KBM-7 (cell line): ENCODE results near the gene STON2.
"Not testable (repeated sequence)": the region's sequence is repeated elsewhere in the genome, so short reads cannot be mapped to it uniquely, and the experiment has no call there.

Source experiments
- DNase-seq: peaks from one replicate; pipeline ENCODE4 v3.0.0-alpha.2; 2015
- in situ Hi-C: fragments of 300-500 bp; cut with MboI; formaldehyde crosslinking; loops from 2 replicates; pipeline ENCODE4 v1.14.3; 2020; ENCODE audit warnings: low sequenced_read_pairs, low pct_unique_long_range_greater_than_20kb, mixed read lengths

STON2 gene

DNA sequence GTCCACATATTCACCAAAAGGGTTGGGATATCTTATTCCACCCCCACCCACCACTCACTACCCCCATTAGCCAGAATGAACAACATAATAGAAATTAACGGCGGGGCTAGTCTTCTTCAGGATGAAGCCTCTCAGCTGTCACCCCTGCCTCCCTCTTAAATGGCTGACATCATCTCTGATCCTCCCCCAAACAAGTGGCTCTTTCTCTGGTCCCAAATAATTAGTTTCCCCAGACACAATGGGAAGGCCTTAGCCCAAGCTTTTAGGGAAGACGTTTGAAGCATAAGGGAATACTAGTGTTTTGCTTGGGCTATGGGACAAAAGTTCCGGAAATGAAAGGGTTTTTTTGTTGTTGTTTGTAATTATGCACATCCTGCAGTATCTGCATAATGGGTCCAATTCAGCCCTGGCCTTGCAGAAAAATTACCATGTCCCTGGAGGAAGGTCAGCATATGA, 13.8 kb downstream of the STON2 start:
- in situ Hi-C loops, result no loop called here
- DNase-seq, result no peak

DNA sequence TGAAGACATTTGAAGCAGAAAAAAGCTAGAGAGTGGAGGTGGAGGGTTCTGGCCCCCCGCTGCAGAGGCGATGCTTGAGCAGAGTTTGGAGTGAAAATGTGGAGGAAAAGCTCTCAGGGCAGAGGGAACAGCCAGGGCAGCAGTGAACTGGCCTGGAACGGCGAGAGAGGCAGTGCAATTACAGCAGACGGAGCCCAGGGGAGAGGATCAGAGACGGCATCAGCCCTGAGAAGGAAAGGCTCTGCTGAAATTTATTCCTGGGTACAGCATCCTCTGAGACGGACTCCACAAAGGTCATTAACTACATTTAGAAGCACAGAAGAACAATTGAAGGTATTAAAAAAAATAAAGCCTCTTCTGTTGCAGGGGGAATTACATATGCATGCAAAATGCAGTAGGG, 14.2 kb downstream of the STON2 start:
- DNase-seq, result no peak
- in situ Hi-C loops, result no loop called here

GRCh38 chr14:81385419-81385818, 14.7 kb downstream of the STON2 start:
- DNase-seq, result no peak

GRCh38 chr14:81384900-81385299, 15.2 kb downstream of the STON2 start:
- in situ Hi-C loops, result no loop called here
- no peak for DNase-seq

More at GRCh38 chr14:81385419-81385818, 14.7 kb downstream of the STON2 start:
- in situ Hi-C loops, result no loop called here

DNA sequence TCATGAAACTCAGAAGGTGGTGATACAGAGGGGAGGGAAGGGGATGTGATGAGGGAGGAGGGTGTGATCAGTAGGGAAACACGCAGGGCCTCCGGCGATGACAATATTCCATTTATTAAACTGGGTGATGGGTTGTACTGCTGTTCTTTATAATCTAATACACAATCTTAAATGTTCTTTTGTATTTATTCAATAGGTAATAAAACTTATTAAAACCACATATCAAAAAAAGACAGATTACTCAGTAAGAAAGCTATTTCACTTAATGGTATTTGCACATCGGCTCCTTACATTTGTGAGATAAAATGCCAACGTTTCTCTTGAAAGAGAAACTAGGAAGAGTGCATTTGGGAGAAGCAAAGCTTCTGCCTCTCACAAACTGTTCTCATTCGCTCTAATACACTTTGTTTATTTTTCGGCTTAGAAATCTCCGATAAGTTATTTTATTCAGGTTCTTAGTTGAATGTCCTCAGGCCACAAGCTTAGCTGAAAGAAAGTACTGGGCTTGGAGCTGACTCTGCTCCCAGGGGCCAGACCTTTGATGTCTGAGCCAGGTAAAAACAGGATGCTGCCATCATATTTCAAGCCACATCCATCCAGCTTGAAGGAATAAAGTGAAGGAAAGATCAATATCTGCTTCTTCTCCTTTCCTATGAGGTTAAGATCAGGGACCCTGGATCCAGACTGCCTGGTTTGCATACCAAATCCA, 17.5 kb downstream of the STON2 start:
- no peak for DNase-seq
- in situ Hi-C loops, result no loop called here

GRCh38 chr14:81380009-81380408, 20.1 kb downstream of the STON2 start:
- DNase-seq, in situ Hi-C loops: not testable (repeated sequence)

DNA sequence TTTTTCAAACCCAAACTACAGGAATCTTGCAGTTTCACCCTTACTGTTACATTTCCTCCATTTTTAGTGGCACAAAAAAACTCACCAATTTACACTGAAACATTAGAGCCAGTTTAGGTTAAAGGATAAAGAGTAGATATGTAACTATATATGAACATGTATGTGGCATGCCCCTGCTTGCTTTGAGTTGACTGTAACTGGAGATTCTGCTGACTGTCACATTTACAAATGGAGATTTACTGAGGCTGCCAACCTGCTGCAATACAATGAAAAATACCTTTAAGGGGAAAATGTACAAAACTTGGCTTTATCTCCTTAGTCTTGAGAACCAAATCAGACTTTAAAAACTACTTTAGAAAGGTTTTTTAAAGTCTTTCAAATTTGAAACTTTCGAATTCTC, 28.3 kb downstream of the STON2 start:
- no peak for DNase-seq
- in situ Hi-C loops, result no loop called here

DNA sequence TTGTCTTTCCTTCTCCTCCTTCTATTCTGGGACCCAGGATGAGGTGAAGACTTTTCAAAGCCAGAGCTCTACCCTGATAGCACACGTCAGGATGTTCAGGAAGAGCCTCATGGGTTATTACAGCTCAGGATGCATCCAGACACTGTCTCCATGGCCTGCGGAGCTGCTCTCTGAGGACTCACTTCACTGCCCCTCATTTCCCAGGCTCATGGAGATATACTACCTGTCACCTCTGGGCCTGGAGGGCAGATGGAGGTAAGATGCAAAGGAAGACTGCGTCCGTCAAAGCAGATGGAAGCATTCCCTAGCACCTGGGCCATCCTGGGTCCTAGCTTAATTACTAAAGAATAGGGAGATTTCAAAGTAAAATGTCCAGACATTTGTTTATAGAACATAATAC, 32.6 kb downstream of the STON2 start:
- in situ Hi-C loops, result no loop called here
- DNase-seq, result no peak

DNA sequence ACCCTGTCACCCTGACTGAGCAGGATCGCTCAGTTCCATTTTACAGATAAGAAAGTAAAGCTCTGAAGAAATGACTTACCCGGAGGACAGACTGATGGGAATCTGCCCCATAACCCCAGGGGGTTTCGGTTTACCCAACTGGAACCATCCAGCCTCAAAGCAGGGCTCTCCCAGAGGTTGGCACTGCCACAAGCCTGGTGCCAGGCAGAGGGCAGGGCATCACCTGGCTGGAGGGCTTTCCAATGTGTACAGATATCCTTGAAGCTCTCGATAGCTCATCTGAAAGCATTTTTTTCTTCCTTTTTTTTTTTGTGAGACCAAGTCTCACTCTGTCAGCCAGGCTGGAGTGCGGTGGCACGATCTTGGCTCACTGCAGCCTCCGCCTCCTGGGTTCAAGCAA, 33.2 kb downstream of the STON2 start:
- no peak for DNase-seq
- in situ Hi-C loops, result no loop called here

GRCh38 chr14:81366214-81366613, 33.9 kb downstream of the STON2 start:
- no peak for DNase-seq
- in situ Hi-C loops, result no loop called here

DNA sequence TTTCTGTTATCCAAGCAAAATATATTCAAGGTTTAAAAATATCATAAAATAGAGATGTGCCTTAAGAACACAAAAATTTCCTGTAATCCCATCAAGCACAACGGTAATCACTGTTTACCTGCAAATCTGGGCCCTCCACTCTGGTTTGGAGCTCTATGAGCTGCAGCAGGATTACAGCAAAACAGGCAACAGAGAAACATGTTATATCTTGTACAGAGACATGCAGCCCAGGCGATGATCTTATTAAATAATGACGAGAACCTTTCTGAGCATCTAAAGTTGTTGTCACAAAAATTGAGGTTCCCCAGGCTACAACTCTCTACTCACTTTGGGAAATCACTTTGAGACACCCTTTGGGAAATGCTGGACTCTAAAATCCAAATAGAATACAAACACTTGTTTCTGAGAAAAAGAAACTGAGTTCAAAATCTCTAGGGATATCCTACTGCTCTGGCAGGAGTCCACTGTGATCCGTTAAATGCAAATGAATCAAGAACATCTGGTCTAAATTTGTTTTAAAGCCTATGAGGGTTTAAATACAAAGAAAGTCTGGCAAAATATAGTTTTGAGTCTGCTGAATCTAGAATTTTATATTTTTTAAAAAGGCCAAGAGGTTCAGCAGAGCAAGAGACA, 36.3 kb downstream of the STON2 start:
- no peak for DNase-seq
- in situ Hi-C loops, result no loop called here

- no peak for DNase-seq
- in situ Hi-C loops, result no loop called here
Observed at GRCh38 chr14:81353691-81354323, 46.3 kb downstream of the STON2 start.

DNA sequence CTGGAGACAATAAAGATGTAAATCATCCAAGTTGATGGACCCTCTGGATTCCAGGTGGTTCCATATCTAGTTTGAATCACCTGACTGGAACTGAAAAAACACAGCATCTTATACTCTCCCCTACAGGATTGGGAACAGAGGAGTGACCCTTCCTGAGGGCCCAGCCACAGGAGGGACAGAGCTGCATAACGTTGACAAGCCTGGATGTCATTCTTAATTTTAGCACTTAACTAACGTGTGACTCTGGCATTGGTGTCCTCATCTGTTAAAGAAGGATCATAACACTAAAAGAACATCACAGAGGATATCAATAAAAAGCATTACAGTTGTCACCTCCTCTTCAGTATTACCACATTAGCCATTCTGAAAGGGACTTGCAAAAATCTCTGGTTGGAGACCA, 47.7 kb downstream of the STON2 start:
- DNase-seq, result no peak

GRCh38 chr14:81351205-81351604, 48.9 kb downstream of the STON2 start:
- DNase-seq, result no peak
- in situ Hi-C loops, result no loop called here

More for the DNA sequence above, 47.7 kb downstream of the STON2 start:
- in situ Hi-C loops, result no loop called here

GRCh38 chr14:81350344-81351130, 49.6 kb downstream of the STON2 start:
- in situ Hi-C loops, result no loop called here
- DNase-seq, result no peak

DNA sequence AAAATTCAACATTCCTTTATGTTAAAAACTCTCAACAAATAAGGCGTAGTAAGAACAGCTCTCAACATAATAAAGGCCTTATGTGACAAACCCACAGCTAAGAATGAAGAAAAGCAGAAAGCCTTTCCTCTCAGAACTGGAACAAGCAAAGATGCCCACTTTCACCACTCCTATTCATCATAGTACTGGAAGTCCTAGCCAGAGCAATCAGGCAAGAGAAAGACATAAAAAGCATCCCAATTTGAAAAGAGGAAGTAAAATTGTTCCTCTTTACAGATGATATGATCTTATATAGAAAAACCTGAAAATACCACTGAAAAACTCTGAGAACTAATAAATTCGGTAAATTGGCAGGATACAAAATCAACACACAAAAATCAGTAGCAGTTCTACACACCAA, 52.1 kb downstream of the STON2 start:
- DNase-seq, result peak; percentile 74
- in situ Hi-C loops, result no loop called here

- DNase-seq, result no peak
- in situ Hi-C loops, result no loop called here
Observed at GRCh38 chr14:81345781-81346180, 54.3 kb downstream of the STON2 start.

DNA sequence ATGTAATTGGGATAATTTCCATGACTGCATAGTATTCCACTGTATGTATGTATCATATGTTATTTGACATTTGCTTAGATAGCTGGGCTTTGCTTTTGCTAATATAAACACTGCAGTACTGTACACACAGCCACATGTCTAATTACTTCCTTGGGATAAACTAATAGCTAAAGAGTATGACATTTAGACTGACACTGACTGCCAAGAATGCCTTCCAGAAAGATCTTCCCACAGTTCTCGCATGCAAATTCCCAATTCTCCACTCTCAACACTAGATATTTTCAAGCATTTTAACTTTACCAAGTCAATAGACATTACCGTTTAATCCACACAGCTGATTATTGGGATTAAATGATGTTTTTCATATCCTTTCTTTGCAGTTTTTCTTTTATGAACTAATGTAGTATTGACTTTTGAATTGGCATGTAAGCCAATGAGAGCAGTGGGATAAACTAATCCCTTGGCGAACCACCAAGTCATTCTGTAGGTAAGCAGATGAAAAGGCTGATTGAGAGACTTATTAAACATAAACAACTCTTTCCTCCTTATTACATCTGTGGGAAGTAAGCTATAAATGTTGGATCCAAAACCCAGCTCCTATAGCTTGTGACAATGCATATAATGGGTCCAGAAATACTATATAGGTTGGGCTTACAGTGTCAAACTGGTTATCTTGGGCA, 55.5 kb downstream of the STON2 start:
- DNase-seq, result no peak
- in situ Hi-C loops, result no loop called here

GRCh38 chr14:81343701-81344100, 56.4 kb downstream of the STON2 start:
- in situ Hi-C loops, result no loop called here
- no peak for DNase-seq
